Endothelial cell of umbilical vein (primary cell): ENCODE measurements around the gene PDK2. TPM values are rescaled to one million over a fixed set of nuclear protein-coding genes. Genes with fewer than 3 reads are reported as not detected.

Experiments
- BruUV-seq: library from RNA; stranded (reverse); fragments of 400-500 nt; replicated peaks from 2 replicates; lab custom pipeline; 2021; lab: Mats Ljungman, UMichigan
- CTCF ChIA-PET: fragments of 300-600, 350-600 bp; sonication (Branson Sonifier 250); formaldehyde crosslinking; loops from one replicate; lab custom pipeline; 2021; ENCODE audit warnings: antibody characterized with exemption, inconsistent platforms; lab: Charles Lee
- POLR2A ChIA-PET: fragments of 300-600, 350-600 bp; sonication (Branson Sonifier 250); formaldehyde crosslinking; loops from one replicate; lab custom pipeline; 2021; ENCODE audit warnings: antibody characterized with exemption, inconsistent platforms; lab: Charles Lee
- DNase-seq: peaks from one replicate; pipeline ENCODE4 v3.0.0-alpha.2; 2011; ENCODE audit warnings: low read depth, low spot score
- FAIRE-seq: peaks from 2 replicates; lab custom pipeline; 2011; peaks lifted over from hg19 to GRCh38; lab: Jason Lieb, UNC
- H2AFZ ChIP-seq: 2 replicates; pipeline ENCODE4 v1.6.0; 2012; ENCODE audit warnings: low read depth, low read length, control low read depth, inconsistent platforms
- H3K27ac ChIP-seq: 2 replicates; pipeline ENCODE4 v1.5.1; 2011; ENCODE audit warnings: low read depth, mild to moderate bottlenecking, control low read depth, low read length, moderate library complexity; ENCODE audit not compliant: insufficient read depth
- H3K27me3 ChIP-seq, 2 experiments: 2 replicates each; pipeline versions ENCODE4 v1.6.0 to v1.6.1; 2011; ENCODE audit warnings: low read length in 2 of 2, mixed read lengths in 1 of 2; ENCODE audit not compliant: control insufficient read depth in 2 of 2, insufficient read depth in 2 of 2
- H3K36me3 ChIP-seq, 2 experiments: 2 replicates in 1 of 2; 3 replicates in 1 of 2; pipeline ENCODE4 v1.5.1; 2011; ENCODE audit warnings: low read length in 2 of 2, mild to moderate bottlenecking in 1 of 2, moderate library complexity in 1 of 2; ENCODE audit not compliant: control insufficient read depth in 2 of 2, insufficient read depth in 2 of 2; ENCODE audit errors: extremely low read depth in 1 of 2
- H3K4me1 ChIP-seq: 3 replicates; pipeline ENCODE4 v1.5.1; 2011; ENCODE audit warnings: mild to moderate bottlenecking, low read length; ENCODE audit not compliant: control insufficient read depth, insufficient read depth; ENCODE audit errors: extremely low read depth
- H3K4me2 ChIP-seq: 2 replicates; pipeline ENCODE4 v1.6.1; 2011; ENCODE audit warnings: low read length, control low read depth, mixed read lengths; ENCODE audit not compliant: insufficient read depth
- H3K4me3 ChIP-seq, 3 experiments: fragments of 200-600 bp in 1 of 3; sonication (generic), shearing (Covaris generic) in 1 of 3; replicated peaks in 1 of 3; 2 replicates each; pipeline ENCODE4 v1.5.1; 2011 to 2016; ENCODE audit warnings: control low read depth in 3 of 3, low read length in 3 of 3, mild to moderate bottlenecking in 2 of 3, inconsistent platforms in 1 of 3, low read depth in 1 of 3, moderate library complexity in 1 of 3; ENCODE audit not compliant: insufficient read depth in 1 of 3
- H3K79me2 ChIP-seq: 2 replicates; pipeline ENCODE4 v1.6.0; 2012; ENCODE audit warnings: low read length, inconsistent platforms; ENCODE audit not compliant: control insufficient read depth, insufficient read depth
- H3K9ac ChIP-seq: replicated peaks from 2 replicates; pipeline ENCODE3; 2011; ENCODE audit warnings: low read length, control low read depth; ENCODE audit not compliant: insufficient read depth; ENCODE audit errors: extremely low read depth
- H3K9me1 ChIP-seq: replicated peaks from 3 replicates; pipeline ENCODE4 v1.6.0; 2011; ENCODE audit warnings: mild to moderate bottlenecking, low read length; ENCODE audit not compliant: control insufficient read depth, insufficient read depth; ENCODE audit errors: extremely low read depth
- H3K9me3 ChIP-seq: replicated peaks from 2 replicates; pipeline ENCODE4 v1.5.1; 2012; ENCODE audit warnings: low read length, inconsistent platforms; ENCODE audit not compliant: control insufficient read depth, insufficient read depth
- H4K20me1 ChIP-seq: replicated peaks from 2 replicates; pipeline ENCODE3; 2011; ENCODE audit warnings: mild to moderate bottlenecking, low read length; ENCODE audit not compliant: control insufficient read depth, insufficient read depth; ENCODE audit errors: extremely low read depth
- CTCF ChIP-seq, 2 donors: IDR thresholded peaks; 1 replicate in 1 of 2; 2 replicates in 1 of 2; pipeline ENCODE4 v1.5.1; 2011; ENCODE audit warnings: low read length in 2 of 2, mild to moderate bottlenecking in 2 of 2, moderate library complexity in 2 of 2, control low read depth in 1 of 2, inconsistent platforms in 1 of 2, low read depth in 1 of 2; ENCODE audit not compliant: insufficient read depth in 1 of 2; ENCODE audit errors: extremely low read depth in 1 of 2
- EZH2 ChIP-seq: IDR thresholded peaks from 2 replicates; pipeline ENCODE4 v1.6.1; 2012; ENCODE audit warnings: borderline replicate concordance, low read depth, mild to moderate bottlenecking, moderate library complexity, low read length, inconsistent platforms; ENCODE audit not compliant: severe bottlenecking
- FOS ChIP-seq: IDR thresholded peaks from 2 replicates; pipeline ENCODE4 v1.6.1; 2011; ENCODE audit warnings: mild to moderate bottlenecking, low read length, moderate library complexity, borderline replicate concordance; ENCODE audit not compliant: insufficient read depth
- GATA2 ChIP-seq: IDR thresholded peaks from 2 replicates; pipeline ENCODE4 v1.7.0; 2011; ENCODE audit warnings: low read depth, mild to moderate bottlenecking, moderate library complexity, mixed read lengths, low read length; ENCODE audit not compliant: insufficient read length, insufficient read depth
- JUN ChIP-seq: IDR thresholded peaks from 2 replicates; pipeline ENCODE4 v1.6.1; 2011; ENCODE audit warnings: borderline replicate concordance, low read depth; ENCODE audit not compliant: insufficient read length, insufficient read depth
- MAX ChIP-seq: IDR thresholded peaks from 2 replicates; pipeline ENCODE4 v1.6.1; 2011; ENCODE audit not compliant: insufficient read depth, insufficient read length
- MYC ChIP-seq: IDR thresholded peaks from one replicate; pipeline ENCODE4 v1.6.1; 2011; ENCODE audit warnings: mild to moderate bottlenecking, low read depth, low read length
- POLR2A ChIP-seq: IDR thresholded peaks from 2 replicates; pipeline ENCODE4 v1.6.1; 2012; ENCODE audit warnings: low read depth, mild to moderate bottlenecking, control low read depth, low read length
- POLR2AphosphoS5 ChIP-seq: IDR thresholded peaks from 2 replicates; pipeline ENCODE4 v1.6.1; 2012; ENCODE audit warnings: low read depth, mild to moderate bottlenecking, control low read depth, low read length, moderate library complexity; ENCODE audit not compliant: insufficient read depth
- dilution Hi-C: fragments of 300-500 bp; cut with MboI; formaldehyde crosslinking; loops from one replicate; pipeline ENCODE4 v1.15.0; 2019; ENCODE audit warnings: low sequenced_read_pairs; ENCODE audit not compliant: extremely low pct_ligation_motif_present
- intact Hi-C: fragments of 100-400 bp; cut with micrococcal nuclease; formaldehyde crosslinking; loops from one replicate; pipeline ENCODE4 v1.10.0; 2022
- polyA plus RNA-seq, 4 experiments: library from polyadenylated mRNA; depleted of rRNA in 3 of 4; stranded (reverse) in 3 of 4; unstranded in 1 of 4; fragments of >200 nt; gene quantifications; 2 replicates each; pipeline versions ENCODE4 v1.2.1 to v1.2.3, GENCODE V29; 2011 to 2012; ENCODE audit warnings: missing spikeins in 1 of 4
- total RNA-seq: library from RNA; stranded (reverse); gene quantifications from 2 replicates; pipeline ENCODE4 v1.2.3, GENCODE V29; 2021

PDK2 gene
- total and polyA plus RNA-seq, 2 donors (not counting 3 experiments of a cell fraction or from before 2014, with no cell fraction given): 21.3 to 114 TPM

GRCh38 chr17:50118828-50119218 is 23.7 kb downstream of the PDK2 start:
- H3K9me1 ChIP-seq: no peaks in the 10 kb centered on the region
- no peak overlapping the region for H3K4me3 ChIP-seq
- DNase-seq: no peak
- H3K79me2 ChIP-seq: no peaks in the 10 kb centered on the region
- H3K36me3 ChIP-seq: peaks cover 0 to 1% of the 10 kb centered on the region in 2 experiments
- no peaks in the 10 kb centered on the region for H3K27me3 ChIP-seq
- H2AFZ ChIP-seq: no peak overlapping the region
- POLR2A ChIA-PET: interaction anchor here (0.5 kb wide), 1 partner anchor 12 kb away, joined by 4 read pairs; no protein-coding TSS in a partner anchor
- no peak overlapping the region for H3K9ac ChIP-seq
- BruUV-seq: no TSS peak
- H3K4me2 ChIP-seq: no peak overlapping the region
- intact Hi-C loops (loop anchor here (10.0 kb wide), 1 partner anchor 146 kb away; no protein-coding TSS in a partner anchor), dilution Hi-C loops (no loop called here)
- H4K20me1 ChIP-seq: no peaks in the 10 kb centered on the region
- no peaks in the 10 kb centered on the region for H3K9me3 ChIP-seq
- no peak for FAIRE-seq
- TF ChIP-seq EZH2 (no peak), POLR2AphosphoS5 (no peak), GATA2 (no peak), MYC (no peak), CTCF (IDR thresholded peaks at IDR 0.05; ENCODE audit: extremely low read depth in 1 of 2, insufficient read depth in 1 of 2, low read depth in 1 of 2, low read length in 2 of 2) (no peak), JUN (no peak), MAX (no peak), POLR2A (no peak), FOS (no peak)
- CTCF ChIA-PET: interaction anchor here (0.7 to 2.3 kb wide), 7 partner anchors 10 to 79 kb away, joined by 3 to 6 read pairs (median 3); no protein-coding TSS in a partner anchor
- no peak overlapping the region for H3K27ac ChIP-seq
- peaks cover 6% of the 10 kb centered on the region for H3K4me1 ChIP-seq
